GM18502 (cell line): ENCODE measurements around the gene PDPR.
"Not testable (repeated sequence)": the region's sequence is repeated elsewhere in the genome, so short reads cannot be mapped to it uniquely, and the experiment has no call there.

Source experiments
- ATAC-seq: cut with Tn5 transposase; IDR thresholded peaks from one replicate; pipeline ENCODE4 v1.9.1; 2021; ENCODE audit warnings: mild to moderate bottlenecking; ENCODE audit not compliant: unreplicated experiment, poor library complexity

The PDPR gene

DNA sequence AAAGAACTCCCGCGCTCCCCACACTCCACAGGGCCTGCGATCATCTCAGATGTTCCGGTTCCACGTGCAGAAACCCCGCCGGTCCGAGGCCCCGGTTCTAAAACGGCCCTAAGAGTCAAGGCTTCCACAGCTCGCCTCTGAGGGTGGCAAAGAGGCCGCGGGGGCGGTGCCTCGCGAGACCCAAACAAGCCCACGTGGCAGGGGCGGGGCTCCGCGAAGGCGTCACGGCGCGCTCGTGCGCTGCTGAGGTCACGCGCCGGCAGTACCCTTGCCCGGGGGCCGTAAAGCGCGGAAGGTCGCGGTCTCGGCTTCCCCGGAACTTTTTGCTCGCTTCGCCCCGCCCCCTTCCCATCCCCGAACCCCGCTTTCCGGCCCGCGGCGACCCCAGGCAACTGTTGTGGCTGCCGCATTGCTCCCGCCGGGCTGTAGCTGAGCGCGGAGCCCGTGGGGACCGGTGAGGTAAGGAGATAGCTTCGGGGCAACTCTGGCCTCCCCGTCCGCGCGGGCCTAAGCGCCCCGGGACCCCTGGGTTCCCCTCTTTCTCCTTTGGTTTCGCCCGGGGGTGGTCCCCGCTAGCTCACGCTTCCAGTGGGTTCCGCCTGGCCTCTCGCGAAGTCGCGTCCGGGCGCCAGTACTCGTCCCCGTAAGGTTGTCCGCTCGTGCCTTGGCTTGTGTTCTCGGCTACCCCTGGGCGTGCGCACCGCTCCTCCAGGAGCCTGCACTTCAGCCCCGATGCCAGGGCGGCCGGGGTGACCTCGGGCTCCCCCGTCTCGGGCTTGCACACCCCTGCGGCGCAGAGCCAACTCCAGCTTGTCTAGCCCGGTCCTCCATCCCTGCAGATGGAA, at the start of gene PDPR:
Gene PDPR (plus strand): TSS at position 351 of the 845 bp plus-strand sequence. CDS start 6,161 bp downstream, outside the sequence.
- ATAC-seq, result peak; percentile 93

GRCh38 chr16:70064841-70065370, 49.2 kb upstream of the PDPR start:
- peak; percentile 17 for ATAC-seq

DNA sequence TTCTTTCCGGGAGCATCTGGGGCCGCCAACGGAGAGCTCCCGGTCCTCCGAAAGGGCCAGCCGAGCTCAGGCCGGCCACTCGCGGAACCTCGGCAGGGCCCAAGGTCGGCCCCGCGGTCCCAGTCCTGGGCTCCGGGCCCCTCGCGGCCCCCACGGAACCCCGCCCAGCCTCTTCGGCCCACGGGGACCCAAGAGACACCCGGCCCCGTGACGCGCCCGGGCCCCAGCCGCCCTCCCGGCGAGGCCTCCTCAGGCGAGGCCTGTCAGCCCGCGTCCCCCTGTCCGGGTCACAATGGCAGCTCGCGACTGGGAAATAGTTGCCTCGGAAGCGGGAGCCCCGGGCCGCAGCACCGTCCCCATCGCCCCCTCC, 48.8 kb upstream of the PDPR start:
- peak; percentile 27 for ATAC-seq

- peak; percentile 93 for ATAC-seq
Measured at GRCh38 chr16:70065746-70066658, 48.1 kb upstream of the PDPR start.

GRCh38 chr16:70066751-70067150, 47.4 kb upstream of the PDPR start:
- not testable (repeated sequence) for ATAC-seq

DNA sequence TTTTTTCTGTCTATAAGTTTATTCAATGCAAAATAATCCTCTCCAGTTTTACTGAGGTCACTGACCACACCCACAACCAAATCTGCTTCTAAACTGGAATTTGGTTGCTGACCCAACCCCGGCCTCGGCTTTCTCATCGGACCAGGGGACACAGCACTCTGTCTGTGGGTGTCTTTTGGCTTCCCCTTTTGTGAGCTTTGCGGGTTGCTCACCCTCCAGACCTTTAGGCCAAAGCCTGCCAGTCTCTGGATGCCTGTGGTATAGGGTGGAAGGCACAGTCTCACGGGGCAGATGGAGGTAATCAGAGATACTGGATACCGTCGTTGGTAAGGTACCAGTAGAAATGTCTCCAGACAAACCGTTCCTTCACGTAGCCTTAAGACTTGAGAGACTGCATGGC, 35.1 kb upstream of the PDPR start:
- ATAC-seq, result not testable (repeated sequence)

DNA sequence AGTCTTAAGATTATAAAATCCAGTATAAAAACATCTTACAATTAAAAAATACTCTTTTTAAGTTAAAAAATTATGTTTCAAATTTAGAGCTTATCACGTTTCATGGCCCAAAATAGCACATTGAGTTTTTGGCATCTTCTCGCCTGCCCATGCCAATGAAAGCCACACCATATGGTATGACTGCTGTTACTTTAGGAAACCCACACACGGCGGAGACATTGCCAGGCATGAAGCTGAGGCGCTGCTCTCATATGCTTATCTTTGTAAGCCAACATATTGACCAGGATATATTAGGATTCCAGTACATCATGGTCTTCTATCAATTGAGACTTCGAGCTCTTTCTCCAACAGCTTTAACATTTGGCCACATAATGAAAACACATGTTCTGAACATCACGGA, 32.9 kb upstream of the PDPR start:
- not testable (repeated sequence) for ATAC-seq

GRCh38 chr16:70083931-70084330, 30.2 kb upstream of the PDPR start:
- ATAC-seq, result not testable (repeated sequence)

GRCh38 chr16:70088160-70088559, 26.0 kb upstream of the PDPR start:
- not testable (repeated sequence) for ATAC-seq

- not testable (repeated sequence) for ATAC-seq
Measured at GRCh38 chr16:70088877-70089276, 25.3 kb upstream of the PDPR start.

DNA sequence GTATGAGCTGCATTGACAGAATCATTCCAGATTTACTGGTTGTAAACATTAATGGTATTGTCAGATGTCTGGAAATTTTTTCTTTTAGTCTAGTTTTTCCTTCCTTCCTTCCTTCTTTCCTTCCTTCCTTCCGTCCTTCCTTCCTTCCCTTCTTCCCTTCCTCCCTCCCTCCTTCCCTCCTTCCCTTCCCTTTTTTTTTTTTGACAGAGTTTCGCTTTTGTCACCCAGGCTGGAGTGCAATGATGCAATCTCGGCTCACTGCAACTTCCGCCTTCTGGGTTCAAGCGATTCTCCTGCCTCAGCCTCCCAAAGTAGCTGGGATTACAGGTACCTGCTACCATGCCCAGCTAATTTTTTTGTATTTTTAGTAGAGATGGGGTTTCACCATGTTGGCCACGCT, 24.8 kb upstream of the PDPR start:
- ATAC-seq, result not testable (repeated sequence)

DNA sequence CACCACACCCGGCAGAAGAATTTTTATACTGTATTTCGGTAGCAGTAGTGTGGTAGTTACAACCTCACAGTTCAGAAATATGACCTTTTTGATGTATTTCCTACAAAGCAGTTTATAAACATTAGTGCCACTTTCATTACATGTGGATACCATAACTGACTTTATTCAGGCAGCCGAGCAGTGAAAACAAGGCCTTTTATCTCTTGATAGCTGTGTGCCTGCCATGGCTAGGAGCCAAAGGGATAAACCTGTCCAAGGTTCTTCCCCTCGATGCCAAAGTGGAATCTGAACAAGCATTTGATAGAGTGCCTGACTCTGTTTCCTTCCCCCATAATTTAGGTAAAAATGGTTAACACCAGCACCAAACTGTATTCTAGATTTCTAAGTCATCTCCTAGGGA, 23.0 kb upstream of the PDPR start:
- ATAC-seq, result not testable (repeated sequence)

- ATAC-seq, result not testable (repeated sequence)
Measured at GRCh38 chr16:70094096-70094495, 20.0 kb upstream of the PDPR start.

DNA sequence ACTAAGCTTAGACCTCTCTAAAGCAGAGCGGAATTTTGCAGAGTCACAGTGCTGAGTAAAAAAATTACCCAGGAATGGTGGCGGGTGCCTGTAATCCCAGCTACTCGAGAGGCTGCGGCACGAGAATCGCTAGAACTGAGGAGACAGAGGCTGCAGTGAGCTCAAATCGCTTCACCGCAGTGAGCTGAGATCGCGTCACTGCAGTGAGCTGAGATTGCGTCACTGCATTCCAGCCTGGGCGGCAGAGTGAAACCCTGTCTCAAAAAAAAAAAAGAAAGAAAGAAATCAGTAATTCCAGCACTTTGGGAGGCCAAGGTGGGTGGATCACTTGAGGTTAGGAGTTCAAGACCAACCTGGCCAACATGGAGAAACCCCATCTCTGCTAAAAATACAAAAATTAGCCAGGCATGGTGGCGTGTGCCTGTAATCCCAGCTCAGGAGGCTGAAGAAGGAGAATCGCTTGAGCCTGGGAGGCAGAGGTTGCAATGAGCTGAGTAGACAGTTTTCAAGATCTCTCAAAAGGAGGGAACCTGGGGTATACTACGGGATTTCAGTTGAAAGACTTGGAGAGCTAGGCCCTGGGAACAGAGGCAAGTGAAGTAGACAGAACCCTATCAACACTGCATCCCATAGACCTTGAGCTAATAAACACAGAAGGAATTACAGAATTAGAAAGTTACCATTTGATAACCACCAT, 4.4 kb upstream of the PDPR start:
- ATAC-seq, result not testable (repeated sequence)

DNA sequence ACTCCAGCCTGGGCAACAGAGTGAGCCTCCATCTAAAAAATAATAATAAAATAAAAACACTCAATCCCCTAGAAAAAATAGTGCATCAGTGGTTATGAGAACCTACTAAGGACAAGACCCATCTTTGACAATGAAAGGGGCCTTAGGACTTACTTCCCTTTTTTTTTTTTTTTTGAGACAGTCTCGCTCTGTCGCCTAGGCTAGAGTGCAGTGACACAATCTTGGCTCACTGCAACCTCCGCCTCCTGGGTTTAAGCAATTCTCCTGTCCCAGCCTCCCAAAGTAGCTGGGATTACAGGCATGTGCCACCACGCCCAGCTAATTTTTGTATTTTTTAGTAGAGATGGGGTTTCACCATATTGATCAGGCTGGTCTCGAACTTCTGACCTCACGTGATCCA, 2.0 kb upstream of the PDPR start:
- not testable (repeated sequence) for ATAC-seq

GRCh38 chr16:70113599-70113981, 542 bp upstream of the PDPR start:
- peak; percentile 22 for ATAC-seq

DNA sequence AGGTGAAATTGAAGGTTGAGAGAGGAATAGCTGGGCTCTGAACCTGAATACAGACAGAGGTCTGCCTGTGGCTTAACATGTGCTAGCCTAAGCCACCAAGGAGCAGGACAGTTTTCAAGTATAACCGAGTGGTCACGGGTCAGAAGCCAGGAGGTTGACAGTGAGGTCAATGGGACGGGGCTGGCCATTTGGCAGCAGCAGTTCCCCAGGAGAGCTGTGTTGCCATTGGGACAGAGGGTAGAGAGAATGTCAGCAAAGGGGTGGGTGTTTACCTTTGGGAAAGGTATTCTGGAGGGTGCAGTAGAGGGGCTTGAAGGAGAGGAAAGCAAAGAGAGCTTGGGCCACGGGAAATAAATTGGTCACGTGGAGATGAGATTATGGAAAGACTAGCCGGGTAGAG, 4.2 kb downstream of the PDPR start:
- not testable (repeated sequence) for ATAC-seq

GRCh38 chr16:70118776-70119175, 4.6 kb downstream of the PDPR start:
- ATAC-seq, result not testable (repeated sequence)

- not testable (repeated sequence) for ATAC-seq
Measured at GRCh38 chr16:70120398-70120797, 6.3 kb downstream of the PDPR start.

- ATAC-seq, result not testable (repeated sequence)
Measured at GRCh38 chr16:70123822-70124221, 9.7 kb downstream of the PDPR start.
